GM12878 (cell line): Measurements from ENCODE around the gene EPB42. TPM values are rescaled to one million over a fixed set of nuclear protein-coding genes. Genes with fewer than 3 reads are reported as not detected.

Experiments used
- ATAC-seq: fragments of 200-7000 bp; cut with Tn5 transposase; 3 replicates; pipeline ENCODE4 v1.9.1; 2020; ENCODE audit warnings: mild to moderate bottlenecking, moderate library complexity
- BruUV-seq: library from RNA; stranded (reverse); fragments of 400-500 nt; replicated peaks from 2 replicates; lab custom pipeline; 2021; lab: Mats Ljungman, UMichigan
- CTCF ChIA-PET: fragments of 300-600 bp; sonication (Branson Sonifier 250); formaldehyde crosslinking; extraction: SDS; loops from one replicate; lab custom pipeline; 2021; ENCODE audit warnings: inconsistent platforms; lab: Yijun Ruan, JAX
- POLR2A ChIA-PET: fragments of 350-600 bp; formaldehyde crosslinking; extraction: SDS; loops from one replicate; lab custom pipeline; 2021; ENCODE audit warnings: inconsistent platforms; lab: Charles Lee
- RAD21 ChIA-PET: fragments of 300-600 bp; sonication (Branson Sonifier 250); formaldehyde crosslinking; loops from one replicate; lab custom pipeline; 2023; ENCODE audit warnings: antibody characterized with exemption; ENCODE audit not compliant: unreplicated experiment; lab: Charles Lee
- SMC1A ChIA-PET: fragments of 300-600 bp; sonication (Branson Sonifier 250); formaldehyde crosslinking; loops from one replicate; lab custom pipeline; 2023; ENCODE audit not compliant: unreplicated experiment, uncharacterized antibody; lab: Charles Lee
- DNase-seq: peaks from one replicate; pipeline ENCODE4 v3.0.0-alpha.2; 2011; ENCODE audit warnings: low read depth, low spot score
- FAIRE-seq: peaks from 3 replicates; lab custom pipeline; 2011; peaks lifted over from hg19 to GRCh38; lab: Jason Lieb, UNC
- H2AFZ ChIP-seq: 2 replicates; pipeline ENCODE4 v1.6.0; 2011; ENCODE audit warnings: low read depth, low read length, control low read depth; ENCODE audit not compliant: control insufficient read depth
- H3K27ac ChIP-seq: 2 replicates; pipeline ENCODE4 v1.5.1; 2011; ENCODE audit warnings: control low read depth; ENCODE audit not compliant: control insufficient read depth, insufficient read depth
- H3K27me3 ChIP-seq, 2 experiments: replicated peaks in 1 of 2; 2 replicates each; pipeline versions ENCODE4 v1.6.0 to v1.6.1; 2011; ENCODE audit warnings: low read length in 1 of 2; ENCODE audit not compliant: control insufficient read depth in 2 of 2, insufficient read depth in 2 of 2
- H3K36me3 ChIP-seq, 2 experiments: 2 replicates each; pipeline ENCODE4 v1.5.1; 2011; ENCODE audit warnings: low read length in 1 of 2; ENCODE audit not compliant: control insufficient read depth in 2 of 2, insufficient read depth in 2 of 2
- H3K4me1 ChIP-seq: 2 replicates; pipeline ENCODE4 v1.6.1; 2011; ENCODE audit warnings: mild to moderate bottlenecking, low read length, moderate library complexity, mixed read lengths; ENCODE audit not compliant: control insufficient read depth, insufficient read depth
- H3K4me2 ChIP-seq: 2 replicates; pipeline ENCODE4 v1.6.0; 2011; ENCODE audit warnings: control low read depth; ENCODE audit not compliant: control insufficient read depth, insufficient read depth
- H3K4me3 ChIP-seq: fragments of 200-600 bp; sonication (generic); 2 replicates; pipeline ENCODE4 v1.5.1; 2016
- H3K79me2 ChIP-seq: 2 replicates; pipeline ENCODE4 v1.6.0; 2011; ENCODE audit warnings: low read length; ENCODE audit not compliant: control insufficient read depth, insufficient read depth
- H3K9ac ChIP-seq: 2 replicates; pipeline ENCODE4 v1.8.0; 2011; ENCODE audit warnings: low read length, control low read depth, mixed read lengths; ENCODE audit not compliant: control insufficient read depth, insufficient read depth
- H3K9me3 ChIP-seq: replicated peaks from 3 replicates; pipeline ENCODE4 v1.5.1; 2011; ENCODE audit warnings: mild to moderate bottlenecking, low read length; ENCODE audit not compliant: control insufficient read depth, insufficient read depth
- H4K20me1 ChIP-seq: 2 replicates; pipeline ENCODE4 v1.6.0; 2011; ENCODE audit not compliant: control insufficient read depth, insufficient read depth
- FOS ChIP-seq: IDR thresholded peaks from 3 replicates; pipeline ENCODE4 v1.6.1; 2011; ENCODE audit warnings: borderline replicate concordance; ENCODE audit not compliant: insufficient read length; ENCODE audit errors: extremely low read depth
- HDAC6 ChIP-seq: fragments of 200-600 bp; sonication (generic); IDR thresholded peaks from one replicate; pipeline ENCODE4 v1.8.0; 2017; ENCODE audit warnings: antibody characterized with exemption; ENCODE audit not compliant: unreplicated experiment
- HSF1 ChIP-seq: fragments of 150-350 bp; IDR thresholded peaks from 2 replicates; pipeline ENCODE4 v1.6.1; 2014; ENCODE audit warnings: mild to moderate bottlenecking, low read depth, low read length
- JUNB ChIP-seq: IDR thresholded peaks from 2 replicates; pipeline ENCODE4 v1.6.1; 2016; ENCODE audit warnings: antibody characterized with exemption, mild to moderate bottlenecking
- LARP7 ChIP-seq: fragments of 450-650 bp; IDR thresholded peaks from 2 replicates; pipeline ENCODE4 v1.6.1; 2017; ENCODE audit warnings: mild to moderate bottlenecking
- MEF2B ChIP-seq: fragments of 450-650 bp; IDR thresholded peaks from 2 replicates; pipeline ENCODE4 v1.6.1; 2018; ENCODE audit warnings: mild to moderate bottlenecking, moderate library complexity; ENCODE audit not compliant: partially characterized antibody, poor library complexity, severe bottlenecking
- NFYA ChIP-seq: IDR thresholded peaks from 2 replicates; pipeline ENCODE4 v1.6.1; 2011; ENCODE audit warnings: low read depth, mild to moderate bottlenecking, low read length, improper control_type of control experiment, borderline replicate concordance
- PKNOX1 ChIP-seq: fragments of 450-650 bp; IDR thresholded peaks from 2 replicates; pipeline ENCODE4 v1.6.1; 2016; ENCODE audit warnings: mild to moderate bottlenecking
- POLR2A ChIP-seq: IDR thresholded peaks from 2 replicates; pipeline ENCODE4 v1.6.1; 2011; ENCODE audit warnings: low read depth, mild to moderate bottlenecking, low read length
- POU2F2 ChIP-seq: IDR thresholded peaks from 3 replicates; pipeline ENCODE4 v1.6.1; 2011; ENCODE audit warnings: low read depth, mild to moderate bottlenecking, low read length, borderline replicate concordance
- SMAD5 ChIP-seq: IDR thresholded peaks from 2 replicates; pipeline ENCODE4 v1.6.1; 2016; ENCODE audit warnings: antibody characterized with exemption, low read depth
- SMC3 ChIP-seq: IDR thresholded peaks from 2 replicates; pipeline ENCODE4 v1.6.1; 2011; ENCODE audit warnings: low read length, improper control_type of control experiment, borderline replicate concordance
- SREBF1 ChIP-seq: IDR thresholded peaks from 2 replicates; pipeline ENCODE4 v1.6.1; 2012; ENCODE audit warnings: mild to moderate bottlenecking, low read length
- STAT1 ChIP-seq: fragments of 450-650 bp; conservative IDR thresholded peaks from 2 replicates; pipeline ENCODE4 v1.6.1; 2014; ENCODE audit warnings: antibody characterized with exemption, mild to moderate bottlenecking
- SUPT20H ChIP-seq: IDR thresholded peaks from 2 replicates; pipeline ENCODE4 v1.6.1; 2011; ENCODE audit warnings: low read depth, mild to moderate bottlenecking, low read length, moderate library complexity, borderline replicate concordance; ENCODE audit not compliant: control insufficient read depth
- SUZ12 ChIP-seq: fragments of 200-600 bp; sonication (generic); IDR thresholded peaks from one replicate; pipeline ENCODE4 v1.6.1; 2018; ENCODE audit warnings: antibody characterized with exemption, mild to moderate bottlenecking; ENCODE audit not compliant: unreplicated experiment
- TCF3 ChIP-seq: IDR thresholded peaks from 2 replicates; pipeline ENCODE4 v1.6.1; 2012; ENCODE audit warnings: low read depth, mild to moderate bottlenecking, low read length, borderline replicate concordance; ENCODE audit not compliant: insufficient read depth
- ZBTB4 ChIP-seq: fragments of 450-650 bp; formaldehyde crosslinking; IDR thresholded peaks from 2 replicates; pipeline ENCODE4 v1.4.0; 2022; ENCODE audit warnings: mild to moderate bottlenecking, moderate library complexity
- ZNF207 ChIP-seq: fragments of 450-650 bp; IDR thresholded peaks from 2 replicates; pipeline ENCODE4 v1.6.1; 2014; ENCODE audit warnings: antibody characterized with exemption, mild to moderate bottlenecking, borderline replicate concordance
- ZNF622 ChIP-seq: fragments of 450-650 bp; IDR thresholded peaks from 2 replicates; pipeline ENCODE4 v1.6.1; 2017; ENCODE audit warnings: mild to moderate bottlenecking, inconsistent platforms
- WGBS: methylation state at CpG from one replicate; pipeline ENCODE4 v1.1.6; 2016; ENCODE audit warnings: low lambda C conversion rate; ENCODE audit not compliant: insufficient replicate concordance, insufficient coverage; ENCODE audit errors: missing lambda C conversion rate; 5-methylcytosine and 5-hydroxymethylcytosine counted together
- in situ Hi-C: fragments of 300-500 bp; cut with MboI; formaldehyde crosslinking; loops from 9 replicates; pipeline ENCODE4 v1.14.3; 2018; ENCODE audit warnings: mixed read lengths
- intact Hi-C: fragments of 100-400 bp; cut with micrococcal nuclease; formaldehyde crosslinking; loops from one replicate; pipeline ENCODE4 v1.14.2; 2022; ENCODE audit not compliant: unreplicated experiment
- polyA plus RNA-seq, 11 experiments: library from polyadenylated mRNA; depleted of rRNA in 4 of 11; unstranded in 6 of 11; stranded (reverse) in 5 of 11; fragments of >200 nt; fragmentation: Nextera tagmentation in 4 of 11; fragmentation: Illumina TruSeq in 1 of 11; extraction: Ambion mirVana in 4 of 11; extraction: Trizol in 1 of 11; gene quantifications; 1 replicate in 1 of 11; 2 replicates in 10 of 11; pipeline versions ENCODE4 v1.2.1 to v1.2.3, GENCODE V29; 2011 to 2016; ENCODE audit warnings: inconsistent platforms in 2 of 11, missing spikeins in 2 of 11, low read depth in 1 of 11
- total RNA-seq, 4 experiments: library from RNA; depleted of rRNA in 3 of 4; stranded (reverse); fragments of >200 nt in 3 of 4; fragmentation: Illumina TruSeq in 1 of 4; extraction: Trizol in 1 of 4; gene quantifications; 2 replicates each; pipeline versions ENCODE4 v1.2.1 to v1.2.3, GENCODE V29; 2013 to 2021

Gene EPB42
- total and polyA plus RNA-seq, 10 of the 15 experiments (the other 5 are each of a cell fraction or from before 2014, with no cell fraction given): not detected

- in situ Hi-C loops (no loop called here), intact Hi-C loops (no loop called here)
- Histone ChIP-seq H2AFZ (no peak overlapping the region), H3K9me3 (no peaks in the 10 kb centered on the region), H3K79me2 (no peaks in the 10 kb centered on the region), H3K4me1 (no peaks in the 10 kb centered on the region), H3K4me3 (no peak overlapping the region), H3K36me3 (no peaks in the 10 kb centered on the region), H4K20me1 (no peaks in the 10 kb centered on the region), H3K27me3 (no peaks in the 10 kb centered on the region), H3K9ac (no peak overlapping the region), H3K4me2 (no peak overlapping the region), H3K27ac (no peak overlapping the region)
- 100% methylated on average over 1 of the region's 2 CpGs for WGBS
- no peak for ATAC-seq
- ChIA-PET RAD21 (interaction anchor here (1.3 to 11.4 kb wide), 8 partner anchors 10 to 77 kb away, joined by 4 to 255 read pairs (median 6); no protein-coding TSS in a partner anchor), SMC1A (interaction anchor here (0.9 to 8.8 kb wide), 13 partner anchors 9 to 63 kb away, joined by 3 to 311 read pairs (median 3); no protein-coding TSS in a partner anchor), POLR2A (interaction anchor here (1.6 to 2.1 kb wide), 3 partner anchors 13 to 42 kb away, joined by 3 to 8 read pairs (median 6); no protein-coding TSS in a partner anchor), CTCF (interaction anchor here (1.0 to 21.1 kb wide), 15 partner anchors 10 to 130 kb away, joined by 4 to 518 read pairs (median 6); partner anchors contain the start of genes CCNDBP1 and EPB42)
- no peak for FAIRE-seq
- BruUV-seq: no TSS peak
- no peak for DNase-seq
- no peak for TF ChIP-seq PKNOX1
- TF ChIP-seq SUZ12: no peak
- TF ChIP-seq SMC3: no peak
- no peak for TF ChIP-seq HDAC6
- no peak for TF ChIP-seq STAT1
- no peak for TF ChIP-seq ZBTB4 (CRISPR knock-in tag)
- TF ChIP-seq HSF1: no peak
- no peak for TF ChIP-seq FOS
- TF ChIP-seq SREBF1: no peak
- no peak for TF ChIP-seq ZNF207
- no peak for TF ChIP-seq JUNB
- no peak for TF ChIP-seq NFYA
- TF ChIP-seq TCF3: no peak
- no peak for TF ChIP-seq SMAD5
- TF ChIP-seq POU2F2: no peak
- TF ChIP-seq POLR2A: no peak
- no peak for TF ChIP-seq MEF2B
- no peak for TF ChIP-seq ZNF622
- no peak for TF ChIP-seq SUPT20H
- no peak for TF ChIP-seq LARP7
These were observed 46.6 kb upstream of the EPB42 start for GRCh38 chr15:43267439-43267838.
